Thyroid gland (tissue), 4 donors: Measurements from ENCODE around the gene BTBD8. TPM values are rescaled to one million over a fixed set of nuclear protein-coding genes. Genes with fewer than 3 reads are reported as not detected.
A peak's percentile ranks its signal among the peaks of the same experiment; 100 is the strongest.

ENCODE experiments used
- DNase-seq, 2 donors: peaks; one replicate each; pipeline ENCODE4 v3.0.0-alpha.2; 2019
- H3K27ac ChIP-seq, 3 donors: fragments of 200-600 bp; sonication (generic); 1 replicate in 2 of 3; 2 replicates in 1 of 3; pipeline ENCODE4 v1.5.1; 2016 to 2019; ENCODE audit warnings: mild to moderate bottlenecking in 1 of 3, moderate library complexity in 1 of 3
- H3K27me3 ChIP-seq: fragments of 200-600 bp; sonication (generic); one replicate; pipeline ENCODE4 v1.5.1; 2019
- H3K36me3 ChIP-seq, 2 donors: fragments of 200-600 bp; sonication (generic); one replicate each; pipeline ENCODE4 v1.5.1; 2016 to 2019
- H3K4me1 ChIP-seq, 2 donors: fragments of 200-600 bp; sonication (generic); one replicate each; pipeline ENCODE4 v1.5.1; 2017 to 2019
- H3K4me3 ChIP-seq, 3 donors: fragments of 200-600 bp; sonication (generic); replicated peaks in 1 of 3; 1 replicate in 2 of 3; 2 replicates in 1 of 3; pipeline ENCODE4 v1.5.1; 2016; ENCODE audit warnings: mild to moderate bottlenecking in 1 of 3
- H3K9me3 ChIP-seq: fragments of 200-600 bp; sonication (generic); one replicate; pipeline ENCODE4 v1.5.1; 2017
- POLR2A ChIP-seq, 2 donors: fragments of 450-650 bp; IDR thresholded peaks; one replicate each; pipeline ENCODE4 v1.6.1; 2017; ENCODE audit warnings: antibody characterized with exemption in 2 of 2, mild to moderate bottlenecking in 2 of 2, moderate library complexity in 1 of 2
- WGBS, 2 donors: methylation state at CpG; one replicate each; pipeline ENCODE4 v1.1.5; 2017; 5-methylcytosine and 5-hydroxymethylcytosine counted together
- intact Hi-C: fragments of 100-400 bp; cut with DNase I; formaldehyde crosslinking; loops from one replicate; pipeline ENCODE4 v1.15.1; 2023
- total RNA-seq, 4 donors: library from RNA; depleted of rRNA; stranded (reverse); fragments of >200 nt; gene quantifications; one replicate each; pipeline ENCODE4 v1.2.3, GENCODE V29; 2016
- TF ChIP-seq, protein P1 (sequence below), 6 experiments: fragments of 200-600 bp in 3 of 6; fragments of 450-650 bp in 3 of 6; sonication (generic) in 3 of 6; IDR thresholded peaks; one replicate each; pipeline ENCODE4 v1.5.1; 2016 to 2019; ENCODE audit warnings: antibody characterized with exemption in 6 of 6, mild to moderate bottlenecking in 2 of 6, inconsistent platforms in 1 of 6, moderate library complexity in 1 of 6

BTBD8 gene
- total RNA-seq, 4 donors from 2014 or later: 11.0 to 18.3 (median 15.9) TPM

- H3K36me3 ChIP-seq: no peaks in the 10 kb centered on the region
- no peak overlapping the region for H3K4me3 ChIP-seq
- no peak for DNase-seq
- WGBS, 2 donors: 93 to 95% methylated on average over 2 of the region's 2 CpGs
- H3K4me1 ChIP-seq: peaks cover 3 to 4% of the 10 kb centered on the region in 2 donors
- H3K9me3 ChIP-seq: no peaks in the 10 kb centered on the region
- H3K27me3 ChIP-seq: no peaks in the 10 kb centered on the region
- intact Hi-C loops: no loop called here
- no peak overlapping the region for H3K27ac ChIP-seq
- no peak for TF ChIP-seq POLR2A (IDR thresholded peaks at IDR 0.05)
- TF ChIP-seq, protein P1, sequence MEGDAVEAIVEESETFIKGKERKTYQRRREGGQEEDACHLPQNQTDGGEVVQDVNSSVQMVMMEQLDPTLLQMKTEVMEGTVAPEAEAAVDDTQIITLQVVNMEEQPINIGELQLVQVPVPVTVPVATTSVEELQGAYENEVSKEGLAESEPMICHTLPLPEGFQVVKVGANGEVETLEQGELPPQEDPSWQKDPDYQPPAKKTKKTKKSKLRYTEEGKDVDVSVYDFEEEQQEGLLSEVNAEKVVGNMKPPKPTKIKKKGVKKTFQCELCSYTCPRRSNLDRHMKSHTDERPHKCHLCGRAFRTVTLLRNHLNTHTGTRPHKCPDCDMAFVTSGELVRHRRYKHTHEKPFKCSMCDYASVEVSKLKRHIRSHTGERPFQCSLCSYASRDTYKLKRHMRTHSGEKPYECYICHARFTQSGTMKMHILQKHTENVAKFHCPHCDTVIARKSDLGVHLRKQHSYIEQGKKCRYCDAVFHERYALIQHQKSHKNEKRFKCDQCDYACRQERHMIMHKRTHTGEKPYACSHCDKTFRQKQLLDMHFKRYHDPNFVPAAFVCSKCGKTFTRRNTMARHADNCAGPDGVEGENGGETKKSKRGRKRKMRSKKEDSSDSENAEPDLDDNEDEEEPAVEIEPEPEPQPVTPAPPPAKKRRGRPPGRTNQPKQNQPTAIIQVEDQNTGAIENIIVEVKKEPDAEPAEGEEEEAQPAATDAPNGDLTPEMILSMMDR (IDR thresholded peaks at IDR 0.05): no peak
Measured at GRCh38 chr1:92038695-92039346, 41.3 kb upstream of the BTBD8 start.

DNA sequence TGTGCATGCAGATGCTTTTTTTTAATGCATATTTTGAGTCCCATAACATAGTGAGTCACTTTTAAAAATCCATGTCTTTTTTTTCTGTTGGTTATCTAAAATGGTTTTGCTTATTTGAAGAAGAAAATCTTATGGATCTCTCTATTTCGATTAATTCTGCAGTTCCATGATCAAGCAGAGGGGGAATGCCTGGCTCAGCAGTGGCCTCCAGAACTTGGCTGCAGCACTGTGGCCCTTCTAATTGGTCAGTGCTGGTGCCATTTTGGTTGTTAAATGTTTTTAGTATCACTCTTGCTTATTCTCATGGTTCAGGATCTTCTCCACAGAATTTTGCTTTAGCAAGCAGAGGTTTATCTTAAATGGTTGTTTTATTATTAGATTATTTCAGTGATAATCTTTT, 39.2 kb upstream of the BTBD8 start:
- Histone ChIP-seq H3K9me3 (no peaks in the 10 kb centered on the region), H3K36me3 (no peaks in the 10 kb centered on the region), H3K27ac (no peak overlapping the region), H3K4me3 (no peak overlapping the region), H3K4me1 (peaks cover 3 to 5% of the 10 kb centered on the region in 2 donors), H3K27me3 (no peaks in the 10 kb centered on the region)
- WGBS, 2 donors: 91 to 98% methylated on average over 1 of the region's 1 CpG
- intact Hi-C loops: no loop called here
- TF ChIP-seq, protein P1 (IDR thresholded peaks at IDR 0.05): no peak
- no peak for TF ChIP-seq POLR2A (IDR thresholded peaks at IDR 0.05)
- no peak for DNase-seq

- Histone ChIP-seq H3K27me3 (no peaks in the 10 kb centered on the region), H3K27ac (no peak overlapping the region), H3K4me3 (no peak overlapping the region), H3K9me3 (no peaks in the 10 kb centered on the region), H3K36me3 (no peaks in the 10 kb centered on the region), H3K4me1 (peaks cover 5 to 8% of the 10 kb centered on the region in 2 donors)
- peak; percentile 18 to 48 for DNase-seq
- TF ChIP-seq, protein P1 (IDR thresholded peaks at IDR 0.05): no peak
- no peak for TF ChIP-seq POLR2A (IDR thresholded peaks at IDR 0.05)
- intact Hi-C loops: no loop called here
- WGBS, 2 donors: 56 to 58% methylated on average over 5 of the region's 5 CpGs
Measured at GRCh38 chr1:92043621-92044020, 36.5 kb upstream of the BTBD8 start.

GRCh38 chr1:92045766-92046495, 34.2 kb upstream of the BTBD8 start:
- 85 to 92% methylated on average over 2 of the region's 2 CpGs for WGBS, 2 donors
- Histone ChIP-seq H3K4me3 (no peak overlapping the region), H3K36me3 (no peaks in the 10 kb centered on the region), H3K27me3 (no peaks in the 10 kb centered on the region), H3K27ac (no peak overlapping the region), H3K4me1 (peaks cover 5 to 8% of the 10 kb centered on the region in 2 donors), H3K9me3 (no peaks in the 10 kb centered on the region)
- intact Hi-C loops: no loop called here
- TF ChIP-seq, protein P1 (IDR thresholded peaks at IDR 0.05): no peak
- TF ChIP-seq POLR2A (IDR thresholded peaks at IDR 0.05): no peak
- DNase-seq: no peak

DNA sequence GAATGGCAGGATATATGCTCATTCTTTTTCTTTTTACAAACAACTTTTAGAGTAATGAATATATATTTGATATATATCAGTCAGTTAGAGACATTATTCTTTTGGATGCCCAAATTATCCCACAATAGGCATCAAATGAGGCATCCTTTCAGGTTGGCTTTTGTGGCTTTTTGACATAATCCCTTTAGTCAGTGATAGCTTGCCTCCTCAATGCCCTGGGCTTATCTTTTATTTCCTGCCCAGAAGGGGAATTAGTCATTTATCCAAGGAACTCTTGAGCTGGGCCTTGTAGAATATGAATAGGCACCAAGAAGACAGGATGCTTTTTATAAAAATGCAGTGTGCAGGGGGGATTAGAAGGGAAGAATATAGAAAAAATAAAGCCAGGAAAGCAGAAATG, 28.2 kb upstream of the BTBD8 start:
- no peak for DNase-seq
- Histone ChIP-seq H3K9me3 (no peaks in the 10 kb centered on the region), H3K4me1 (peaks cover 0 to 5% of the 10 kb centered on the region in 2 donors), H3K36me3 (no peaks in the 10 kb centered on the region), H3K4me3 (no peak overlapping the region), H3K27ac (no peak overlapping the region), H3K27me3 (no peaks in the 10 kb centered on the region)
- intact Hi-C loops: no loop called here
- TF ChIP-seq POLR2A (IDR thresholded peaks at IDR 0.05): no peak
- TF ChIP-seq, protein P1 (IDR thresholded peaks at IDR 0.05): no peak
